Skeletal muscle satellite cell (primary cell): ENCODE measurements around the gene PRELID1.

Source experiments
- H3K27me3 ChIP-seq: 2 replicates; pipeline ENCODE4 v1.7.0; 2013; ENCODE audit warnings: low read length; ENCODE audit not compliant: control insufficient read depth, insufficient read depth
- H3K36me3 ChIP-seq: 2 replicates; pipeline ENCODE4 v1.7.0; 2013; ENCODE audit warnings: mild to moderate bottlenecking, control low read depth, low read length; ENCODE audit not compliant: insufficient read depth
- H3K4me1 ChIP-seq: 2 replicates; pipeline ENCODE4 v1.7.0; 2013; ENCODE audit warnings: low read length; ENCODE audit not compliant: control insufficient read depth, insufficient read depth
- H3K4me2 ChIP-seq: 2 replicates; pipeline ENCODE4 v1.7.0; 2013; ENCODE audit warnings: mild to moderate bottlenecking, low read length
- H3K4me3 ChIP-seq: 2 replicates; pipeline ENCODE4 v1.7.0; 2013; ENCODE audit warnings: low read length
- H3K9ac ChIP-seq: 2 replicates; pipeline ENCODE4 v1.7.0; 2013; ENCODE audit warnings: mild to moderate bottlenecking, low read depth, low read length, moderate library complexity
- H3K9me3 ChIP-seq: replicated peaks from 2 replicates; pipeline ENCODE4 v1.7.0; 2013; ENCODE audit warnings: mild to moderate bottlenecking, control low read depth, low read length

PRELID1 gene

GRCh38 chr5:177309351-177310191, 6.0 kb downstream of the PRELID1 start:
- Histone ChIP-seq H3K27me3 (no peaks in the 10 kb centered on the region), H3K9ac (peak overlapping the region; percentile 12), H3K4me2 (peak overlapping the region; percentile 100), H3K36me3 (peaks cover 31% of the 10 kb centered on the region), H3K9me3 (no peaks in the 10 kb centered on the region), H3K4me1 (peaks cover 47% of the 10 kb centered on the region), H3K4me3 (no peak overlapping the region)

- peak overlapping the region; percentile 81 for H3K9ac ChIP-seq
- H3K36me3 ChIP-seq: peaks cover 23% of the 10 kb centered on the region
- H3K9me3 ChIP-seq: no peaks in the 10 kb centered on the region
- H3K4me3 ChIP-seq: peak overlapping the region; percentile 87
- peak overlapping the region; percentile 100 for H3K4me2 ChIP-seq
- no peaks in the 10 kb centered on the region for H3K27me3 ChIP-seq
- peaks cover 39% of the 10 kb centered on the region for H3K4me1 ChIP-seq
Observed at GRCh38 chr5:177310332-177310731, 6.7 kb downstream of the PRELID1 start.

GRCh38 chr5:177310757-177311391, 7.3 kb downstream of the PRELID1 start:
- Histone ChIP-seq H3K9ac (peak overlapping the region; percentile 81), H3K4me1 (peaks cover 34% of the 10 kb centered on the region), H3K27me3 (no peaks in the 10 kb centered on the region), H3K4me3 (peak overlapping the region; percentile 87), H3K4me2 (peak overlapping the region; percentile 100), H3K9me3 (no peaks in the 10 kb centered on the region), H3K36me3 (peaks cover 18% of the 10 kb centered on the region)

GRCh38 chr5:177311392-177311722, 7.8 kb downstream of the PRELID1 start:
- Histone ChIP-seq H3K4me2 (peak overlapping the region; percentile 100), H3K27me3 (no peaks in the 10 kb centered on the region), H3K9ac (peak overlapping the region; percentile 81), H3K4me1 (peaks cover 30% of the 10 kb centered on the region), H3K36me3 (peaks cover 14% of the 10 kb centered on the region), H3K9me3 (no peaks in the 10 kb centered on the region), H3K4me3 (peak overlapping the region; percentile 87)

- peaks cover 8% of the 10 kb centered on the region for H3K36me3 ChIP-seq
- H3K4me2 ChIP-seq: peak within 1 kb of the TSS; percentile 100
- peaks cover 30% of the 10 kb centered on the region for H3K4me1 ChIP-seq
- peak within 1 kb of the TSS; percentile 87 for H3K4me3 ChIP-seq
- H3K9ac ChIP-seq: peak within 1 kb of the TSS; percentile 81
- no peaks in the 10 kb centered on the region for H3K27me3 ChIP-seq
- no peaks in the 10 kb centered on the region for H3K9me3 ChIP-seq
Observed at GRCh38 chr5:177311723-177312648, 8.4 kb downstream of the PRELID1 start, which contains the start of gene MXD3. TSS of gene MXD3 (minus strand) at chr5:177311898. CDS start at chr5:177311830, 68 bp downstream.

GRCh38 chr5:177312649-177313181, 9.1 kb downstream of the PRELID1 start:
- Histone ChIP-seq H3K27me3 (no peaks in the 10 kb centered on the region), H3K4me2 (peak overlapping the region; percentile 100), H3K36me3 (peaks cover 5% of the 10 kb centered on the region), H3K4me3 (peak overlapping the region; percentile 65), H3K9me3 (no peaks in the 10 kb centered on the region), H3K9ac (peak overlapping the region; percentile 59), H3K4me1 (peaks cover 30% of the 10 kb centered on the region)

- H3K27me3 ChIP-seq: no peaks in the 10 kb centered on the region
- H3K4me2 ChIP-seq: no peak overlapping the region
- H3K4me1 ChIP-seq: peaks cover 30% of the 10 kb centered on the region
- peaks cover 5% of the 10 kb centered on the region for H3K36me3 ChIP-seq
- H3K4me3 ChIP-seq: no peak overlapping the region
- no peaks in the 10 kb centered on the region for H3K9me3 ChIP-seq
- H3K9ac ChIP-seq: no peak overlapping the region
Observed at GRCh38 chr5:177313561-177314259, 10.1 kb downstream of the PRELID1 start.

GRCh38 chr5:177314376-177315342, 11.1 kb downstream of the PRELID1 start:
- H3K9me3 ChIP-seq: no peaks in the 10 kb centered on the region
- H3K4me1 ChIP-seq: peaks cover 26% of the 10 kb centered on the region
- H3K36me3 ChIP-seq: peaks cover 5% of the 10 kb centered on the region
- H3K4me3 ChIP-seq: no peak overlapping the region
- H3K27me3 ChIP-seq: no peaks in the 10 kb centered on the region
- no peak overlapping the region for H3K9ac ChIP-seq
- no peak overlapping the region for H3K4me2 ChIP-seq

GRCh38 chr5:177315411-177315810, 11.8 kb downstream of the PRELID1 start:
- H3K4me1 ChIP-seq: peaks cover 19% of the 10 kb centered on the region

GRCh38 chr5:177316005-177316404, 12.4 kb downstream of the PRELID1 start:
- Histone ChIP-seq H3K9ac (no peak overlapping the region), H3K9me3 (no peaks in the 10 kb centered on the region), H3K4me3 (no peak overlapping the region), H3K36me3 (peaks cover 5% of the 10 kb centered on the region), H3K4me1 (peaks cover 13% of the 10 kb centered on the region), H3K4me2 (no peak overlapping the region), H3K27me3 (no peaks in the 10 kb centered on the region)

More at GRCh38 chr5:177315411-177315810, 11.8 kb downstream of the PRELID1 start:
- Histone ChIP-seq H3K4me3 (no peak overlapping the region), H3K9me3 (no peaks in the 10 kb centered on the region), H3K9ac (no peak overlapping the region), H3K27me3 (no peaks in the 10 kb centered on the region), H3K36me3 (peaks cover 5% of the 10 kb centered on the region), H3K4me2 (no peak overlapping the region)
